OCI-LY1 (cell line): ENCODE data around the gene ROMO1.

Experiments
- EZH2 ChIP-seq: fragments of 200-600 bp; sonication (generic), shearing (Covaris generic); IDR thresholded peaks from 2 replicates; pipeline ENCODE4 v1.8.0; 2017; ENCODE audit warnings: borderline replicate concordance, mixed run types, mild to moderate bottlenecking, antibody characterized with exemption, low read length, moderate library complexity, mixed read lengths
- TF ChIP-seq, protein P1 (sequence below): fragments of 200-600 bp; sonication (generic), shearing (Covaris generic); IDR thresholded peaks from 2 replicates; pipeline ENCODE4 v1.5.1; 2017; ENCODE audit warnings: mild to moderate bottlenecking, antibody characterized with exemption, low read length, moderate library complexity, mixed read lengths

DNA sequence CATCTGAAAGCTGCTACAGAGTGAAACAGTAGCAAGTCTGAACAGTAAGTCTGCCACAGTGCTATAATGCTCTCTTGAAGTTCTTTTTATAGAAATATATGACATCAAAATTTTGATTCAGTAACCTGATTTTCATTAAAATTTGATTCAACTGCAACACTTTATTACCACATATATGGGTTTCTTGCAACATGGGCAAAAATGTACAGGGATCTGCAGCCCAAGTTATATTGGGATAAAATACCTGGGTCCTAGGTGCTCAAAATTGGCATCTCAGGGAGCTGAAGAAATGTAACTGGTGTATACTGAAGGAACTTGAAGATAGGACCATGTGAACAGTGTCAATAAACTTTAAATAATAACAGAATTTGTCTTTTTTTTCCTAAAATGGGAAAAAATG, 10.8 kb downstream of the ROMO1 start:
- no peak for TF ChIP-seq EZH2
- TF ChIP-seq, protein P1, sequence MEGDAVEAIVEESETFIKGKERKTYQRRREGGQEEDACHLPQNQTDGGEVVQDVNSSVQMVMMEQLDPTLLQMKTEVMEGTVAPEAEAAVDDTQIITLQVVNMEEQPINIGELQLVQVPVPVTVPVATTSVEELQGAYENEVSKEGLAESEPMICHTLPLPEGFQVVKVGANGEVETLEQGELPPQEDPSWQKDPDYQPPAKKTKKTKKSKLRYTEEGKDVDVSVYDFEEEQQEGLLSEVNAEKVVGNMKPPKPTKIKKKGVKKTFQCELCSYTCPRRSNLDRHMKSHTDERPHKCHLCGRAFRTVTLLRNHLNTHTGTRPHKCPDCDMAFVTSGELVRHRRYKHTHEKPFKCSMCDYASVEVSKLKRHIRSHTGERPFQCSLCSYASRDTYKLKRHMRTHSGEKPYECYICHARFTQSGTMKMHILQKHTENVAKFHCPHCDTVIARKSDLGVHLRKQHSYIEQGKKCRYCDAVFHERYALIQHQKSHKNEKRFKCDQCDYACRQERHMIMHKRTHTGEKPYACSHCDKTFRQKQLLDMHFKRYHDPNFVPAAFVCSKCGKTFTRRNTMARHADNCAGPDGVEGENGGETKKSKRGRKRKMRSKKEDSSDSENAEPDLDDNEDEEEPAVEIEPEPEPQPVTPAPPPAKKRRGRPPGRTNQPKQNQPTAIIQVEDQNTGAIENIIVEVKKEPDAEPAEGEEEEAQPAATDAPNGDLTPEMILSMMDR, result no peak
